NOMO-1 (cell line): ENCODE data around the gene KREMEN1.
A peak's percentile ranks its signal among the peaks of the same experiment; 100 is the strongest.

Experiments
- DNase-seq, 2 experiments: peaks; one replicate each; lab custom pipeline; 2025; ENCODE audit not compliant: unreplicated experiment in 2 of 2; lab: John Stamatoyannopoulos, UW

The KREMEN1 gene

GRCh38 chr22:29148036-29148435 is 75.2 kb downstream of the KREMEN1 start:
- DNase-seq: no peak

DNA sequence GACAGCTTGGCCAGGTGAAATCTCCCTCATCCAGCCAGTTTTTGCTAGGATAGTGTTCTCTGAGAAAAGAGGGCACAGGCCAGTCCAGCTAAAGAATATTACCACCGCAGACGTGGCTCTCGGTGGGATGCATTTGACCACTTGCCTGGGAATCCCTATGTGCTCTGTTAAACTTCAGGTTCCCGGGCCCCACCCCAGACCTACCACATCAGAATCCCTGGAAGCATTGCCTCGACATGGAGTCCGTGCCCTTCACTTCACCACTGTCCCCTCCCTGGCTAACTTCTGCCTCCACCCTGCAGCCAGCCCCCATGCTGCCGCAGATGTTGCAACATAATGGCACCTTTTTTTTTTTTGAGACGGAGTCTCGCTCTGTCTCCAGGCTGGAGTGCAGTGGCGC is 76.0 kb downstream of the KREMEN1 start:
- DNase-seq: no peak

- DNase-seq: no peak
These were observed 77.2 kb downstream of the KREMEN1 start for GRCh38 chr22:29149841-29150555.

DNA sequence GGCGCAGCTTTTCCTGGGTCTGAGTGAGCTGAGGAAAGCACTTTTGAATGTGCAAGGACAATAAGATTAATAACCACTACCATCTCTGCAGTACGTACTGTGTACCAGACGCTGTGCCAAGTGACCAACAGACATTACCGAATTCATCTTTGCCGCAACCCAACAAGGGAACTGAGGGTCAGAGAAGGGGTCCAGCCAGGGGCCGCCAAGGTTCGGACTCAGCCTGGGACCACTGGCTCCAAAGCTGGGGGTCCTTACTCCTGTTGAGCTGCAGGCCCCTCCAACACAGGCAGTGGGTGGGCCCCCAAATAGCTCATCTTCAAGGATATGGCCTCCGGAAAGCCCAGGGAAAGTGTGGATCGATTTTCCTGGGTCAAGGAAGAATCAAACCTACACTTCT is 77.9 kb downstream of the KREMEN1 start:
- DNase-seq: no peak

DNA sequence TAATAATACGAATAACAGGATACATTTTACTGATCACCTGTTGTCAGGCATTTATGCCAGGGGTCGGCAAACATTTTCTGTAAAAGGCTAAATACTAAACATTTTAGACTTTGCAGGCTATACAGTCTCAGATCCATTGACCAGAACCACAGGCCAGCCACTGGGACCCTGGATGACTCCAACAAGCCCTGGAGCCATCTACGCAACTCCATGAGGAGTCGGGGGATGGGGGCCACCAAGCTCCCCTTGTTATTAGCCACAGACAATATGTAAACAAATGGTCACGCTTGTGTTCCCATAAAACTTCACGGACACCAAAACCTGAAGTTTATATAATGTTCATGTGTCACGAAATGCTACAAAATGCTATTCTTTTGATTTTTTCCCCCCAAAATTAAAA is 78.5 kb downstream of the KREMEN1 start:
- DNase-seq: no peak

DNA sequence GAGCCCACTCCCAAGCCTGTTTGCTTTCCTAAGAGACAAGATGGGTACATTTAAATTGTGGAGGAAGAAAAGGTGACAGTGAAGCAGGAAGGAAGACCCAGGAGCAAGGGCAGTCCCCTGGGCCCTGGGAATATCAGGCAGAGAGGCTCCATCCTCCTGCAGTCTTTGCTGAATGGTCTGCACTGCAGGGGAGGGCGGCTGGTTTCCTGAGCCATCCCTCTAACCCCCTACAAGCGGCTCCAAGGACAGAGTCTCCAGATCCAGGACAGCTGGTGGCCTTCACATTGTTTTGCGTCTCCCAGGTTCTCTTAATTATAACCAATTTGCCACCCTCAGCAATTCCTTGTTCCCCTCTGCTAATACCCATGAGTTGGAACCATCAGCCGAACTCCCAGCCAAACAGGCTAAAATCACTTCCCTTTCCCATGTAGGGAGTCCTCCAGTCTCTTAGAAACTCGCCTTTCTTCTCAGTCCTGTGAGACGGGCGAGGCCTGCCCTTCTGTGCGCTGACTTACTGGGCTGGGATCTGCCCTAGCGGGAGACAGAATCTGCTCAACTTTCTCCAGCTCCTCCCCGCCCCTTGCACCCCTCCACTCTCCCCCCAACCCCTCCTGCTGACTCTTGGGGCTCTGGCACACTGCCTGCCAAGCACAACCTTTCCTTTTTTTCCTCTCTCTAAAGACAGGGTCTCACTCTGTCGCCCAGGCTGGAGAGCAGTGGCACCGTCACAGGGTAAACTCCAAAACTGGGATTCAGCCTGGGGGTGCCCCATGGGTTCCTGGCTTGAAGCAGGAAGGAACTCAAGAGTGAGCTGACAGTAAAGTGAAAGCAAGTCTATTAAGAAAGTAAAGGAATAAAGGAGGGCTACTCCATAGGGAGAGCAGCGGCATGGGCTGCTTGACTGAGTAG is 79.5 kb downstream of the KREMEN1 start:
- no peak for DNase-seq

DNA sequence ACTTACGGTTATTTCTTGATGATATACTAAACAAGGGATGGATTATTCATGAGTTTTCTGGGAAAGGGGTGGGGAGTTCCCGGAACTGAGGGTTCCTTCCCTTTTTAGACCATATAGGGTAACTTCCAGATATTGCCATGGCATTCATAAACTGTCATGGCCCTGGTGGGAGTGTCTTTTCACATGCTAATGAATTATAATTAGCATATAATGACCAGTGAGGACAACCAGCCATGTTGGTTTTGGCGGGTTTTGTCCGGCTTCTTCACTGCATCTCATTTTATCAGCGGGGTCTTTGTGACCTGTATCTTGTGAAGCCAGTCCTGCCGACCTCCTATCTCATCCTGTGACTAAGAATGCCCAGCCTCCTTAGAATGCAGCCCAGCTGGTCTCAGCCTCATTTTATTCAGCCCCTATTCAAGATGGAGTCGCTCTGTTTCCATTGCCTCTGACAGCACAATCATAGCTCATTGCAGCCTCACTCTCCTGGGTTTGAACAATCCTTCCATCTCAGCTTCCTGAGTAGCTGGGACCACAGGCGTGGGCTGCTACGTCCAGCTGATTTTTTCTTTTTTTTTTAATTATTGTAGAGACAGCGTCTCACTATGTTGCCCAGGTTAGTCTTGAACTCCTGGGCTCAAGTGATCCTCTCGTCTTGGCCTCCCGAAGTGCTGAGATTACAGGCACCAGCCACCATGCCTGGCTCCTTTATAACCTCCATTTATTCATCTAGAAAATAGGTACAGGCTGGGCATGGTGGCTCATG is 80.3 kb downstream of the KREMEN1 start:
- DNase-seq: no peak

GRCh38 chr22:29154364-29155048 is 81.7 kb downstream of the KREMEN1 start:
- DNase-seq: peak; percentile 70 to 74

DNA sequence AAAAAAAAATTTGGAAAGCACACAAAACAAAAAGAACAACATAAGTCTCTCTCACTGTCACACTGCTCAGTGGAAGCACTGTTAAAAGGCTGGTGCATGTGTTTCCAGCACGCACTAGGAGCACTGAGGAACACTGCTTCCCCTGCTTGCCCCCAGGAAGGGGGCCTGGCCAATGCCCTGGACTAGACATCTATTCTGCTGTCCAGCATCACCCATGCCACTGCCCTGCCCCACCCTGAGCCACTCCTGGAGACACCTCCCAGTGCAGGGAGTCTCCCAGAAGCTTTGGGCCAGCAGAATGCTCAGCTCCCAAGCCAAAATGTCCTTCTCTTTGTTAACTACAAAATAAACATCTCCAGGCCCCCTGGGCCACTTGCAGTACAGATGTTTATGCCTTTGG is 83.1 kb downstream of the KREMEN1 start:
- no peak for DNase-seq

GRCh38 chr22:29156507-29156906 is 83.7 kb downstream of the KREMEN1 start:
- no peak for DNase-seq

DNA sequence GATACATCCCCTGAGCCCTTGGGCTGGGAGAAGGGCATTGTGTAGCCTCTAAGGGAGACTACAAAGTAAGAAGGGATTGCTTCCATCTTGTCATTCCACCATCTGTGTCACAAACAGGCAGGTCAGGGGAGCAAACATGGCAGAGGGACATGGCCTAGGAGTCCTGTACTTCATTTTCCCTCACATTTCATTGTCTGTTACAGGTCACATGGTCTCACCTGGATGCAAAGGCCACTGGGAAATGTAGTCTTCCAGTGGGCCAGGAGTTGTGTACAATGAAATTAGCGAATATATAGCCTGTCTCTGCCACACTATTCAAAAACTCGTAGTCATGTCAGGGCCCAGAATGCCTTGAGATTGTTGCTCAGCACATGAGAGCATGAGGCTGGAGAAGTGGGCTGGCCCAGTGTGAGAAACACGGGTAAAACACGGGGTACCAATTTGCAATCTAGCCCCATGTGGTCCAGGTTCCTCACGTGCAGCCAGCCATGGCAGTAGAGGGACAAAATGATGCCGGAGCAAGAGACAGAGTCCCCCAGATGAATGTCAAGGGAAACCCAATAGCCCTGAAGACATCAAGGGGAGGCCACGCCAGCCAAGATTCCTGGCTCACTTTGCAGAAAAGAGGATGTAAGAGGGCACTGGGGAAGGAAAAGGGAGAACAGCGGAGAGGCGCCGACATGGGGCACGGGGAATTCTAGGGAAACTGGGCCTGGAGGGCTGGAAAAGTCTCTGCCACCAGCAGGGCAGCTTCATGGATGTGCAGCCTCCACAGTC is 85.1 kb downstream of the KREMEN1 start:
- no peak for DNase-seq

DNA sequence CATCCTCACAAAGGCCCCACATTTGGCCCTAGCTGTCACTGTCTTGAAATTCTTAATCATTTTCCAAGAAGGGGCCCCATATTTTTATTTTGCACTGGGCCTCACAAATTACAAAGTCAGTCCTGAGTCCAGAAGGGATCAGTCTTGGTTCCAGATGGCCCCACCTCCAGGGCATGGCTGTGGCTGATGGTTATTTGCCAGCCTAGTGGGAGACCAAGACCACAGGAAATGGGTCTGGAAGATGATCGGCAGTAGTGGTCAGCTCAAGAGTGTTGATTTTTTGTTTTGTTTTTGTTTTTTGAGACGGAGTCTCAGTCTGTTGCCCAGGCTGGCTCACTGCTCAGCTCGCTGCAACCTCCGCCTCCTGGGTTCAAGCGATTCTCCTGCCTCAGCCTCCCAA is 85.7 kb downstream of the KREMEN1 start:
- DNase-seq: no peak

GRCh38 chr22:29163808-29164207 is 91.0 kb downstream of the KREMEN1 start:
- DNase-seq: no peak

- DNase-seq: no peak
These were observed 92.7 kb downstream of the KREMEN1 start for GRCh38 chr22:29165321-29166060.

- DNase-seq: no peak
These were observed 93.3 kb downstream of the KREMEN1 start for GRCh38 chr22:29166180-29166579.

- peak; percentile 53 to 67 for DNase-seq
These were observed 94.4 kb downstream of the KREMEN1 start for GRCh38 chr22:29167032-29167911.

- DNase-seq: no peak
These were observed 98.9 kb downstream of the KREMEN1 start for GRCh38 chr22:29171721-29172120.

GRCh38 chr22:29172216-29172615 is 99.4 kb downstream of the KREMEN1 start:
- DNase-seq: no peak
